Activated naive CD4-positive, alpha-beta T cell treated with anti-CD3 and anti-CD28 coated beads, Interleukin-2, amount 50 U/mL, for 16 hours (primary cell): ENCODE data around the gene MYZAP.

Experiments
- DNase-seq: peaks from one replicate; pipeline ENCODE4 v3.0.0-alpha.2; 2020

The MYZAP gene

GRCh38 chr15:57631386-57632110 lies 39.8 kb downstream of the MYZAP start:
- no peak for DNase-seq

DNA sequence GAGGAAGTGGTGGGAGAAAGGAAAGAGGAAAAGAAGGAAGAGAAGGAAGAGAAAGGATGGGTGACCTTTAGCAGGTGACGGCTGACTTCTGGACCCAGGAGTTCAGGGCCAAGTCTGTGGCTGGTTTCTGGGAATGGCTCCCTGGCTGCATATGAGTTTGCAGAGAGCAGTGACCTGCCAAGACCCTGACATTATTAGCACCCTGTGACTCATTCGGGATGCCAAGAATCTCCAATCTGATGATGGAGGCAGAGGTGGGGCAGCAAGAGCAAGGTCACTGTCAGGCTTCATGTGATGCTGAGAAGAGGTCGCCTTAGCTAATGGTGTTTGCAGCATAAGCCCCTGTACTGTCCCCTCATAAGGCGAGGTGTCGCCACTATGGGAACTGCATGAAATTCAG lies 42.6 kb downstream of the MYZAP start:
- no peak for DNase-seq

- no peak for DNase-seq
Observed at GRCh38 chr15:57635300-57635909, 43.7 kb downstream of the MYZAP start.

- no peak for DNase-seq
Observed at GRCh38 chr15:57637846-57638245, 46.1 kb downstream of the MYZAP start.

GRCh38 chr15:57639306-57639705 lies 47.6 kb downstream of the MYZAP start:
- DNase-seq, result no peak

DNA sequence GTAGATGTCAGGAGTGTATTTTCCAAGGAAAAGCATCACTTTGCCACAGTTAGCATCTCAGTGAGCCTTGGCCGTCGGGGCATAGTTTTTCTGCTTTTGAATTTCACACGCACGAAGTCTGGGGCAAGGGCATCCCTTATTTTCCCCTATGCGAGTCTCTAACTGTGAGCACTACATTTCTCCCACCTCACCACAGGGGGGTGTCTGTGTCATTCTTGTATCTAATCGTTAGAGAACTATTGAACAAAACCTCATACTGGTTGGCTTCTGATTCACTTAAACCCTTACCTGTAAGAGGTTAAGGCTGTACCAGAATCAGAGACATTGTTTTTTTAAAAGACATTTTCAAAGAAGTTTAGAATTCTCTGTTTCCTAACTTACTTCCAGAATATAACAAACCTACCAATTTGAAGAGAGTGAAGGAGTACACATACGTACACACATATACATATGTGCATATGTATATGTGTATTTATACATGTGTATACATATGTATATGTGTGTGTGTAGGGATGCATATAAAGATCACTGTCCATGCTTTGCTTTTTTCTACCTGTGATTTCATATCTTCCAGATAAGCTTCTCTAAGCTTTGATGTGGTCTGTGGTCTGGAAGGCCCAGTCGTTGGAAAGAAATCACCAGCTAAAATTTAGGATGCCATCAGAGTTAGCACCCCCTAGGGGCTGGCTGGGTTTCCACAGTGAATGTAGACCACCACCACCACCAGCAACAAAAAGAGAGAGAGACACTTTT lies 49.4 kb downstream of the MYZAP start:
- no peak for DNase-seq

DNA sequence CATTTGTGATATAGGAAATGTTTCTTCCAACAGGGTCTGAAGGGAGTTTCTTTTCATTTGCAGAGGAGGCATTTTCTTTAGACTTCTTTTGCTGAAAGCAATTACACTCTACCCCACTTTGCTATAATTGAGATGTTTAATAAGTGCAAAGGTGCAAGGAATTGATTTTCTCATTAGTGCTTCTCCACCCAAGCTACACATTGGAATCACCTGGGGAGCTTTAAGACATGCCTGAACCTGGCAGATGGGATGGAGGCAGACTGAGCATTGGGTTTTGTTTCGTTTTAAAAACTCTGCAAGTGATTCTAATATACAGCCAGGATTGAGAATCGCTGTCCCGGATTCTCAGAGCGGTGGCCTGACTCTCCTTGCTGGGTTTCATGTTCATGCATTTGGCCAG lies 52.1 kb downstream of the MYZAP start:
- no peak for DNase-seq

DNA sequence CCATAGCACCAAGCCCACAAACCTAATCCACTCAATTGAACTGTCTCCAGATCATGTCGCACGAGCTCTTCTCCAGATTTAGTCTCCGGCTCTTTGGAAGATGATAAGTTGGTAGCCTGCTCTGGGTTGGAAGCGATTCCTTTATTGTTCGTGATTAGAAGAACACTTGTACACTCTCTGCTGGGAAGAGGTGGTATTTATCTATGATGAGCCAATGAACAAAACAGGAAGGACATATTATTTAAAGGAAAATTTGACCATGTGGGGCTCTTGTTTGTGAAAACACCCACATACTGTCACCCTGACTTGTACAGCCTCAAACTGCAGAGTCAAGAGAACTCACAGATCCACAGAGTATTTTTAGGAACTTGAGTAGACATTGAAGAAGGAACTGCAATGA lies 54.4 kb downstream of the MYZAP start:
- DNase-seq, result no peak

DNA sequence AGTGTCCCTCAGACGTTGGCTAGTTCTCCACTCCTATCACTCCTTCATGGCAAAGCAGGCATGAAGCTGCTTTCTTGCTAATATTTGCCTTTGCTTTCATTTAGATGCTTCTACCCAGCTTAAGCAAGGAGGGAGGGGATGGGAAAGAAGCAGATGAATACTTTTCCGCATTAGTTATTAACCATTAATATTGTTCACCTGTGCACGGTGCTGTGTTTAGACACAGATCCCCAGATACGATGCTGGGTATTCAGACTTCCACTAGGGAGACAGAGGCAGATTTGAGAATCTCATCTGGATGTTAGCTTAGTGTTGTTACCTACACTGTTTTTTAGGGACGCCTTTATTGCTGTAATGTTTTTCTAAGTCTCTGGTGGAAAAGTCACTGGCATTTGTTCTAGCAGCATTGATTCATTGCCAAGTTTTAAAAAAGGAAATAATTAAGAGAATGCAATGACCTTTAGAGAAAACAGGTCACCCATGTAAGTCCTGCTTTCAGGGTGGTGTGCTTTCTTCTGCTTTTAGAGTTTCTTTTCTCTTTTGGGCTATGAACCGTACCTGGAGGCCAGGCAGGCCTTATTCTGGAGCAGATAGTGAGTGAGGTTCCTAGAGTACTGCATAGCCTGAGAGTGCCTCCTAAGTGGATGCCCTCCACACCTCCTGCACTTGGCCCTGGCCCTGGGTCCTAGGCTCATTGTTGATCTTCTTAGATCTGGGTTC lies 55.5 kb downstream of the MYZAP start:
- no peak for DNase-seq

DNA sequence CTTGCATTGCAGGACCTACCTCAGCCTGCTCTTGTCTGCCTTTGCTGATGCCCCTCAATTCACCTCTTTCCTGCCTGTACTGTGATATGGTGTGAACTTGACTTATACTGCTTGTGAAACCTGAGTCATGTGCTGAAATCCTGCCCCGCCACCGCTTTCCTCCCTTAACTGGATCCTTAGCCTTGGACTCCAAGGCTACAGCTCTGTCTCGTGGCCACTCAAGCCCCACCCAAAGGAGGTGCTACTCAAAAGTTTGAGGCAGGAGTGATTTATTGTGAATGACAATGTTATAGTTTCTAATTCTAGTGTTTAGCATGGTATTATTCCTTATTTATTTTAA lies 56.1 kb downstream of the MYZAP start:
- DNase-seq, result no peak

DNA sequence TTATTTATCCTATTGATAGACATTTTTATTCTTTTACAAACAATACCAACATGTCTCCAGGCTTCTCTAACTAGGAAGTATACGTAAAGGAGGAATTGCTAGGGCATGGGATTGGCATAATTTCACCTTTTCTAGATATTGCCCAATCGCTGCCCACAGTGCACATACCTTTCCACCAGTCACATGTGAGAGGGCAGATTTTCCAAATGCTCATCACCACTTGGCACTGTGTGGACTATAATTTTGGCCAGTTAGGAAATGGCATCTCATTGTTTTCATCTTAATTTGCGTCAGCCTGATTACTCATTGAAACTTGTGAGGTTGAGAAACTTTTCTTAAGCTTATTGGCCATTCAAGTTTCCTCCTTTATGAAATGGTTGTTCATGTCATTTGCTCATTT lies 57.4 kb downstream of the MYZAP start:
- no peak for DNase-seq

- DNase-seq, result no peak
Observed at GRCh38 chr15:57651445-57651844, 59.7 kb downstream of the MYZAP start.

- no peak for DNase-seq
Observed at GRCh38 chr15:57652481-57652880, 60.8 kb downstream of the MYZAP start.

- DNase-seq, result no peak
Observed at GRCh38 chr15:57654153-57654852, 62.6 kb downstream of the MYZAP start.

DNA sequence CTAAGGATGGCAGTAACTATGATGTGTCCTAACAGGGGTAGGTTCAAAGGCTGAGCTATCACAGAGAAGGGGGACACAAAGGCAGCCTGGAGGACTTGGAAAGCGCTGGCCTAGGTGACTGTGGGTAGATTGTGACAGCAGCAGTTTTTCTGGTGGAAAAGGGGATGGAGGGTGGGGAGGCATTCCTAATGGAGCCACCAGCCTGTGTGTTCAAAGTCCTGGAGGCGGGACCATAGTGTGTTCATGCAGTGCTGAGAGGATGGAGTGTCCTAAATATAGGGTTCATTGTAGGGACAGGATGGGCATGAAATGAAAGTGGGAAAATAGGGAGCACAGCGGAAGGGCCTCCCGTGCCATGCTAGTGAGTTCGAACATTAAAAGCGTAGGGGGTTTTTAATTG lies 63.3 kb downstream of the MYZAP start:
- DNase-seq, result no peak

DNA sequence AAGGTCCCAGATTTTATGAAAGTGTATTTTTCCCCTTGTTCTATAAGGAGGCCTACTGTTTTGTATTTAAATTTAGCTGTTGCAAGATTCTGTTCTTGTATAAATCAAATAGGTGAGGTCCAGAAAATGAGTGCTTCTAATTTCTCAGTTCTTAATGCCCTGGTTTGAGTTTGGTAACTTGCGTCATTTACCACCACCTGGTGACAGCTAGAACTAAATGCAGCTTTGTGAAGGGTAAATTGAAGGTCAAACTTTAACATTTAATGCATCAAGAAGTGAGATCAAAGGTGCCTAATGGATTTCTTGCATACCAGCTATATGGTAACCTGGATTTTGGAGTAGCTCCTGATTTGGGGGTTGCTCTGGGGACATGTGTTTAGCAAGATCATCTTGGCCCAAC lies 64.1 kb downstream of the MYZAP start:
- no peak for DNase-seq

GRCh38 chr15:57656434-57656833 lies 64.7 kb downstream of the MYZAP start:
- no peak for DNase-seq

DNA sequence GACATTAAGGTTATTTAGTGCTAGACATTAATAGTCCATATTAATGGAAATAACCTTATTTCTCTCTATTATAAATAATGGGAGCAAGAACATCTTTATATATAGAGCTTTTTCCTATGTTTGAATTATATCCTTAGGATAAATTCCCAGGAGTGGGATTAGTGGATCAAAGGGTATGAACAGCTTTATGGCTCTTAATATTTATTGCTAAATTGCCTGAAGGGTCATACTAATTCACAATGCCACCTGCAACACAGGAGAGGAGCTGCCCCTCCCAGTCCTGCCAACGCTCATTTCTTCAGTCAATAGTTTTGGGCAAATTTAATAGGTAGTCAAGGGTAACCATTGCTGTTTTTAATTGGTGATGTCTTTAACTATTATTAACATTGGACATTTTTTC lies 65.9 kb downstream of the MYZAP start:
- DNase-seq, result no peak

DNA sequence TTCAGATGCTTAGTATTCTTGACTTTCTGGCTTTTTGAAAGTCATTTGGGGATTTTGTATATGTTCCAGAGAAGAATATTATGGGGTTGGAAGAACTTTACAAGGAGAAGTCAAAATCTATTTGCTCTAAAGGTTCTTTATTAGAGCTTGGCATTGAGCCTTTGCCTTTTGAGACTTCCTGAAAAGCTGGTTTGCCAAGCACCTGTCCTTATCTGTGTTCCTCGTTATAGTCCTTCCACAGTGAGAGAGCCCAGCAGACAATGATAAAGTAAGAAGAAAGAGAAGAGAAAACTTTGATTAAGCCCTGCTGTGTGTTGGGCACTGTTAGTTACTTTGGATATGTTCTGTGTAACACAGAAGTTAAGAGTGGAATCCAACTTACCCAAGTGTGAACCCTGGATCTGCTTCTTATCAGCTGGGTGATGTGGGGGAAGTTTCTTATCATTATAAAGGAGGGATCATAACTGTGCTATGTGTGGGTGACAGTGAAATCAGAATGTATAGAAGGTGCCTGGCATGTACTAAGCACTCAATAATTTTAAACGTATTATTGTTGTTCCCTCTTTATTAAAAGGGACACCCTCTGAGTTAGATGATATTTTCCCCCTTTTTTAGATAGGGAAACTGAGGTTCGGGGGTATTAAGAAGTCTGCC lies 70.5 kb downstream of the MYZAP start:
- DNase-seq, result no peak

DNA sequence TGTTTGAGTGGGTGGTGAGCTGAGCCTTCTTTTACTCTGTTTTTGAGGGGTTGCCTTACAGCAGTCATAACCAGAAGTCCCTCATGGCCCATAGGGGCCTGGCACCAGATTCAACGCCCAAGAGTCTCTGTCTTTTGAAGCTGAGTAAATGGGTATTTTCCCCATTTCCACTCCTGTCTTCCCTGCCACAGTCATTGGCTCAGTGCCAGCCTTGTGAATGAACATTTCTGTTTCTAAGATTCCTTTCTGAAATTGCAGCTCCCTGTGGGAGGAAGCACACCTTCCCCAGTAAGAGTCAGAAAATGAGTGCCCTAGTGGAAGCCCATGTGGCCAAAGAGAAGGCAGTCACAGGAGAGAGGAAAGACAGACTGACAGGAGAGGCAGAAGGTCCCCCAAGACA lies 71.1 kb downstream of the MYZAP start:
- DNase-seq, result no peak

GRCh38 chr15:57663262-57663661 lies 71.6 kb downstream of the MYZAP start:
- no peak for DNase-seq

DNA sequence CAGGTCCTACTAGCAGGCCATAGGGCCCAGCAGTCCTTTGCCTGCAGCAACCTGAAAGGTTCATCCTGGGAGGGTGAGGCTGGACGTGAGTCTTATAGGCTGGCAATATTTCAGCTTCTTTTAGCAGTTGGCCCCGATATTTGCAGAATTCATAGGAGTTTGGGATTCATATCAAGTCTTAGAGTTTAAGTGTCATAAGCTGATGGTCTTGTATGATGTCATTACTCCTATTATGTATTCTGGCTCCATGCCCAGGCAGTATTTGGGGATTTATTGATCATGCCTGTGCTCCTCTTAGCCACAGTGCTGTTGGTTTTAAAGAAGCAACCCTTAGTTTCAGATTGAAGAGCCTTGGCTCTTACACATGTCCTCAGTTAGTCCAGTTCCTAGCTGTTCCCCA lies 73.5 kb downstream of the MYZAP start:
- DNase-seq, result no peak

DNA sequence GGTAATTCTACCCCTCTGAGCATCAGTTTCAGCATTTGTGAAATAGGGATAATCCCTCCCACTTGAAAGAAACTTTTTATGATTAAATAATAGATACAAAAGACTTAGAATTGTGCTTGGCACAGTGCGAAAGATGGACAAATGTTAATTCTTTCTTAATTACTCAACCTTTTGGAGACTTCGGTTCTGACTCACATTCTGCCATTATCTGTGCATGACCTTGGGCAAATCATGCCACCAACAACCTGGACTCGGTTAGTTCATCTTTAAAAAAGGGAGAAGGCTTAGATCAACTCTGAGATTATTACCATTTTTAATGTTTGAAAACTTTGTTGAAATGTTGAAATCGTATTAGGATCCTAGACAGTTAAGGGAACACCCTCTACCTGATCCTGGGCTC lies 74.2 kb downstream of the MYZAP start:
- no peak for DNase-seq
